Body of pancreas (tissue), 4 donors: ENCODE data around the gene TMEM184A. TPM values are rescaled to one million over a fixed set of nuclear protein-coding genes. Genes with fewer than 3 reads are reported as not detected.

Source experiments
- ATAC-seq: fragments of 150-250 bp; one replicate; pipeline ENCODE4 v1.9.1; 2016
- DNase-seq, 4 donors: peaks; one replicate each; pipeline ENCODE4 v3.0.0-alpha.2; 2019
- H3K27ac ChIP-seq, 4 donors: fragments of 200-600 bp; sonication (generic); 1 replicate in 3 of 4; 2 replicates in 1 of 4; pipeline versions ENCODE4 v1.5.1 to v1.6.1; 2016 to 2019; ENCODE audit warnings: mild to moderate bottlenecking in 1 of 4, mixed read lengths in 1 of 4, moderate library complexity in 1 of 4
- H3K27me3 ChIP-seq, 2 donors: fragments of 200-600 bp; sonication (generic); one replicate each; pipeline ENCODE4 v1.6.0; 2016; ENCODE audit warnings: mild to moderate bottlenecking in 1 of 2
- H3K36me3 ChIP-seq, 2 donors: fragments of 200-600 bp; sonication (generic); replicated peaks in 1 of 2; 2 replicates each; pipeline ENCODE4 v1.5.1; 2016; ENCODE audit warnings: low read depth in 2 of 2; ENCODE audit not compliant: insufficient read depth in 1 of 2
- H3K4me1 ChIP-seq: fragments of 200-600 bp; sonication (generic); one replicate; pipeline ENCODE4 v1.6.0; 2016
- H3K4me3 ChIP-seq, 2 donors: fragments of 200-600 bp; sonication (generic); 1 replicate in 1 of 2; 2 replicates in 1 of 2; pipeline ENCODE4 v1.5.1; 2016 to 2019
- H3K9me3 ChIP-seq, 3 donors: fragments of 200-600 bp; sonication (generic); 1 replicate in 2 of 3; 2 replicates in 1 of 3; pipeline ENCODE4 v1.5.1; 2016
- CTCF ChIP-seq, 7 experiments: fragments of 450-650 bp in 4 of 7; fragments of 200-600 bp in 3 of 7; sonication (generic) in 3 of 7; IDR thresholded peaks; one replicate each; pipeline ENCODE4 v1.5.1; 2016 to 2019; ENCODE audit warnings: antibody characterized with exemption in 7 of 7
- POLR2A ChIP-seq, 3 donors: fragments of 450-650 bp; IDR thresholded peaks; one replicate each; pipeline ENCODE4 v1.6.1; 2016; ENCODE audit warnings: antibody characterized with exemption in 3 of 3, mild to moderate bottlenecking in 2 of 3
- WGBS, 2 donors: methylation state at CpG; one replicate each; pipeline ENCODE4 v1.1.5; 2017; 5-methylcytosine and 5-hydroxymethylcytosine counted together
- intact Hi-C: fragments of 100-400 bp; cut with DNase I; formaldehyde crosslinking; loops from one replicate; pipeline ENCODE4 v1.15.1; 2023
- total RNA-seq, 2 donors: library from RNA; depleted of rRNA; stranded (reverse); fragments of >200 nt; gene quantifications; one replicate each; pipeline ENCODE4 v1.1.0, GENCODE V29; 2016

The TMEM184A gene
- total RNA-seq, 2 donors from 2014 or later, result 21.0 to 65.3 TPM

- TF ChIP-seq POLR2A (IDR thresholded peaks at IDR 0.05) (no peak), CTCF (IDR thresholded peaks at IDR 0.05) (no peak)
- peaks cover 50% of the 10 kb centered on the region for H3K4me1 ChIP-seq
- no peaks in the 10 kb centered on the region for H3K27me3 ChIP-seq
- ATAC-seq (no peak), DNase-seq (peak in 1 of 4 donors; percentile 31)
- WGBS, 2 donors, result 48 to 57% methylated on average over 12 to 19 of the region's 20 CpGs
- intact Hi-C loops, result no loop called here
- no peaks in the 10 kb centered on the region for H3K9me3 ChIP-seq
- peaks cover 0 to 4% of the 10 kb centered on the region in 2 donors for H3K36me3 ChIP-seq
- peak overlapping the region; percentile 95 to 99 (median 98) for H3K27ac ChIP-seq
- H3K4me3 ChIP-seq, result peak overlapping the region in 1 of 2 donors; percentile 27
These were observed 1.5 kb downstream of the TMEM184A start for GRCh38 chr7:1554333-1555045.

GRCh38 chr7:1553512-1554210 is 2.3 kb downstream of the TMEM184A start:
- ATAC-seq (no peak), DNase-seq (no peak)
- peaks cover 42% of the 10 kb centered on the region for H3K4me1 ChIP-seq
- H3K36me3 ChIP-seq, result peaks cover 0 to 10% of the 10 kb centered on the region in 2 donors
- H3K27me3 ChIP-seq, result no peaks in the 10 kb centered on the region
- WGBS, 2 donors, result 67 to 91% methylated on average over 4 to 27 of the region's 28 CpGs
- peak overlapping the region in 3 of 4 donors; percentile 95 to 99 (median 98) for H3K27ac ChIP-seq
- TF ChIP-seq POLR2A (IDR thresholded peaks at IDR 0.05), result no peak
- TF ChIP-seq CTCF (IDR thresholded peaks at IDR 0.05), result no peak
- H3K4me3 ChIP-seq, result no peak overlapping the region
- no peaks in the 10 kb centered on the region for H3K9me3 ChIP-seq
- intact Hi-C loops, result no loop called here

DNA sequence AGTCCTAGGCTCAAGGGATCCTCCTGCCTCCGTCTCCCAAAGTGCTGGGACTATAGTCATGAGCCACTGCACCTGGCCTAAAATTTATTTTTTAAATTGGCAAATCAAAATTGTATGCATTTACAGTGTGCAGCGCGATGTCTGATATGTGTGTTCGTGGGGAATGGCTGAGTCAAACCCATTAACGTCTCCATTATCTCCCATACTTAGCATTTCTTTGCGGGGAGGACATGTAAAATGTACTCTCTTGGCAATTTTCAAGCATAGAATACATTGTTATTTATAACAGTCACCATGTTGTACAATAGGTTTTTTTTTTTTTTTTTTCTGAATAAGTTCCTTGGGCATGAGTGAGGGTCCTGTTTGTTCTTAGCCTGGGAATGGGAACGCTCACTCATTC is 3.8 kb downstream of the TMEM184A start:
- no peak overlapping the region for H3K27ac ChIP-seq
- H3K36me3 ChIP-seq, result peaks cover 0 to 13% of the 10 kb centered on the region in 2 donors
- no peaks in the 10 kb centered on the region for H3K27me3 ChIP-seq
- no peaks in the 10 kb centered on the region for H3K9me3 ChIP-seq
- intact Hi-C loops, result no loop called here
- no peak for TF ChIP-seq CTCF (IDR thresholded peaks at IDR 0.05)
- no peak for TF ChIP-seq POLR2A (IDR thresholded peaks at IDR 0.05)
- no peak for DNase-seq
- no peak for ATAC-seq
- H3K4me3 ChIP-seq, result no peak overlapping the region
- WGBS, 2 donors, result 86 to 91% methylated on average over 7 of the region's 7 CpGs
- peaks cover 39% of the 10 kb centered on the region for H3K4me1 ChIP-seq

DNA sequence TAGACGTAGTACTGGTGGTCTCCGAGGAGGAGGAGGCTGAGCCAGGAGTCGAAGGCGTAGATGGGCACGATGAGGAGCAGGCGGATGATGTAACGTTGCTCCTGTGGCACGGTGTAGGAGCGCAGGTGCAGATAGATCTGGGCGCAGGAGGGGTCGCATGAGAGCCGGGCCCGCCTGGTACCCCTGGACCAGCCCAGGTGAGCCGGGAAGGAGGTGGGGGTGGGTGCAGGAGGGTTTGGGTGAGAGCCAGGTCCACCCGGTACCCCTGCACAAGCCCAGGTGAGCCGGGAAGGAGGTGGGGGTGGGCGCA is 5.2 kb downstream of the TMEM184A start:
- DNase-seq (no peak), ATAC-seq (no peak)
- 91 to 96% methylated on average over 10 to 11 of the region's 17 CpGs for whole genome bisulfite sequencing, 2 donors
- Histone ChIP-seq H3K36me3 (peaks cover 0 to 13% of the 10 kb centered on the region in 2 donors), H3K27ac (no peak overlapping the region), H3K4me3 (no peak overlapping the region), H3K9me3 (no peaks in the 10 kb centered on the region), H3K4me1 (peaks cover 34% of the 10 kb centered on the region), H3K27me3 (no peaks in the 10 kb centered on the region)
- TF ChIP-seq POLR2A (IDR thresholded peaks at IDR 0.05) (no peak), CTCF (IDR thresholded peaks at IDR 0.05) (no peak)
- intact Hi-C loops, result no loop called here
